Erythroblast (primary cell): ENCODE data around the gene PER1.
A peak's percentile ranks its signal among the peaks of the same experiment; 100 is the strongest.

Experiments
- DNase-seq, 2 experiments: peaks; one replicate each; lab custom pipeline; 2025; lab: John Stamatoyannopoulos, UW
- GATA1 ChIP-seq: IDR thresholded peaks from 2 replicates; pipeline ENCODE4 v1.6.1; 2011; ENCODE audit warnings: low read depth, mild to moderate bottlenecking, control low read depth, low read length, moderate library complexity
- POLR2A ChIP-seq: IDR thresholded peaks from 2 replicates; pipeline ENCODE4 v1.6.1; 2011; ENCODE audit warnings: mild to moderate bottlenecking, low read length

Gene PER1

GRCh38 chr17:8153031-8153451, 837 bp upstream of the PER1 start:
- no peak for TF ChIP-seq POLR2A
- no peak for TF ChIP-seq GATA1
- no peak for DNase-seq

DNA sequence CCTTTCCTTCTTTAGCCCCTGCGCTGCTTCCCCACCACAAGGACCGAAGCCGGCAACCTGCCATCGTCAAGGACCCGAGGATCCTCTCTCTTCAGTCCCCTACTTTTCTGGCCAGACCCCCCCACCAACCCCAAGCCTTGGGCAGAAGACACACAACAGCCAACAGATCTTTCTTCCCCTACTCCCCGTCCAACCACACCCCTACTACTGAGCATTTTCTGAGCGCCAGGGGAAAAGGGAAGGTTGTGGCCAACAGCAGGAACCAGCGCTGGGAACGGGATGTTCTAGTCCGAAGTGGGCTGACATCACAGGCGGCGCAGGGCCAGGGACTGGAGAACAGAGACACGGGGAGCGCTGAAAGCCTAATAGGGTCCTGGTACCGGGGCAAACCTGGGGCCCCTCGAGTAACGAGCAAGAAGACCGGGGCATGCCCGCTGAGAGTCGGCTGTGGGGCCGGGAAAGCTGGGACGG, 528 bp downstream of the PER1 start:
- DNase-seq, result peak; percentile 49 to 67
- TF ChIP-seq GATA1 (no peak), POLR2A (no peak)

DNA sequence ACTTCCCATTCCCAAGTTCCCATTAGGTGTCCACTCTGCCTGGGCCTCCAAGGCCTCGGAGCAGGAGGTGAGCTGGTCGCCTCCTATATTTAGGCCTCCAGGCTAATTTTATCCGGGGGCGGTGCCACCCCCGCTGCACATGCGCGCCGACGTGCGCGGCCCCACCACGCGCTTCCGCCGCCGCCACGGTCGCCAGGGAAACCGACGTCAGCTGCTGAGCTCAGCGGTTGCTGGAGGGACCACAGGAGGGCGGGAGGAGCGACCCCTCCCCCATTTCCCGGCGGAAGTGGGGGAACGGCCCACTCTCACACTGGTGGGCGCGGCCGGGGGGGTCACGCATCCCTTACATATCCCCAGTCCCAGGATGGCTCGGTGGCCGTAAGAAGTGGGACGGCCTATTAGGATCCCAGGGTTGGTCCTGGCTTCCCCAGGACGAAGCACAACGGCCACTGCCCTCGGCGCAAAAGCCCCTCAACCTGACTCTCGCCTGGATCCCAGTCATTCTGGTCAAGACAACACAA, 1.0 kb downstream of the PER1 start:
- peak; percentile 82 to 87 for DNase-seq
- TF ChIP-seq GATA1, result no peak
- no peak for TF ChIP-seq POLR2A

DNA sequence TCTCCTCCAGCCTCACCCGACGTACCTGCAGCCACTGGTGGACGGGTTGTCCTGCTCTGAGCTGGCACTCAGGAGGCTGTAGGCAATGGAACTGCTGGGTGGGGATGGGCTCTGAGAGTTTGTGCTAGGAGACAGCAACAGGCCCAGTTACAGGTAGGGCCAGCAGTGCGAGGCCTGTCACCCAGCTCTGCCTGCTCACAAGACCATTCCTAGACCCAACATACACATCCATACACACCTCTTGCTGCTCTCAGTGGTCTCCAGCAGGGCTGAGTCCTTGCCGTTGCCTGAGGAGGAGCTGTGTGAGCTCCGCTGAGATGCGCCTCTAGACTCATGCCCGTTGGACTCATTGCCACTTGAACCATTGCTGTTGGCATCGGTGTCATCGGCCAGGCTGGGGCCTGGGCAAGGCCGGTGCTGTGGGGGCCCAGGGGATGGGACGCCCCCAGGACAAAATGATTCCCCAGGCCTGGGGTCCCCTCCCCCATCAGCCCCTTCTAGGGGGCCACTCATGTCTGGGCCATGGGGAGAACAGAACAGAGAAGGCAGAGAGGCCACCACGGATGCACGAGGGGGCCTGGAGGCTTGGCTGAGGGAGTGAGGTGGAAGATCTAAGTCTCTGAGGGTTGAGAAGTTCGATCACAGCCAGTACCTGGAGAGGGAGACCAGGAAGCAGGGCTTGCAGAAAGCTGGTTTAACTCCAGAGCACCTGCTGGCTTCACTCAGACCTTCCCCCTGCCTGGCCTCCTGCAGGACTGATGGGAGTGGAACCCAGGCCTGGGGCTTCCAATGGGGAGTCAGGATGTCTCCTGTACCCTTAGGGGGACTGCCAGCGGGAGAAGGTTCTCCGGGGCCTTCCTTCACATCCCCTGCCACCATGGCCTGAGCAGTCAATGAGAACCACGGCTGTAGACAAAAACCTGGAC, 1.7 kb downstream of the PER1 start:
- no peak for DNase-seq

DNA sequence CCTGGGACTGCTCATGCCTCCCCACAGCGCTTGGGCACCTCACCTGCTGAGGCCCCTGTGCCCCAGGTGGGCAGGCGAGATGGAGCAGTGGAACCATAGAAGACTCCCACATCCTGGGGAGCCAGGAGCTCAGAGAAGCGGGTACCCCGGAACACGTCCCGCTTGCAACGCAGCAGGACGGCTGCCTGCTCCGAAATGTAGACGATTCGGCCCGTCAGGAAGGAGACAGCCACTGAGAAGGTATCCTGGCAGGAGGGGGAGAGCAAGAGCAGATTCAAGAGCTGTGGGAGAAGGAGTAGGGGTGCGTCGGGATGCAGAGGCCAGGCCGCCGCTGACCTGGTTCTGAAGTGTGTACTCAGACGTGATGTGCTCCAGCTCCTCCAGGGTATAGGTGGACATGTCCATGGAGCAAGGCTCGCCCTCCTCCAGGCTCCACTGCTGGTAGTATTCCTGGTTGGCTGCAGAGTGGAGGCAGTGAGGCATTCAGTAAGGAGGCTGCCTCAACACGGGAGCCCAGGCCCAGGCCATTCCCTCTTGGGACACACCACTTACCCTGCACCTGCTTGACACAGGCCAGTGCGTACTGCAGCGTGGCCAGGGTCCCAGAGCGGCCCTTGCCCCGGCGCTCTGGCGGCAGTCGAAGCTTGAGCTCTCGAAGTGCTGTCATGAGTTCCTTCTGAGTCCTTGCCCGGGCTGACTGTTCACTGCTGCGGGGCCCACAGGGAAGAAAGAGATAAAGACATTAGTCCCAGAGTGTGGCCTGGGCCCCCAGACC, 2.6 kb downstream of the PER1 start:
- DNase-seq, result no peak
- TF ChIP-seq POLR2A (peak; percentile 38), GATA1 (no peak)

More for the DNA sequence above, 1.7 kb downstream of the PER1 start:
- TF ChIP-seq POLR2A, result peak; percentile 39
- no peak for TF ChIP-seq GATA1

- DNase-seq, result no peak
- TF ChIP-seq GATA1, result no peak
- no peak for TF ChIP-seq POLR2A
Measured at GRCh38 chr17:8148560-8148959, 3.6 kb downstream of the PER1 start.

GRCh38 chr17:8147805-8148404, 4.3 kb downstream of the PER1 start:
- TF ChIP-seq POLR2A (peak; percentile 30), GATA1 (no peak)
- no peak for DNase-seq

- no peak for TF ChIP-seq GATA1
- no peak for TF ChIP-seq POLR2A
Measured at GRCh38 chr17:8147141-8147804, 4.9 kb downstream of the PER1 start.

GRCh38 chr17:8146381-8147140, 5.6 kb downstream of the PER1 start:
- no peak for DNase-seq
- no peak for TF ChIP-seq POLR2A
- TF ChIP-seq GATA1, result no peak

More at GRCh38 chr17:8147141-8147804, 4.9 kb downstream of the PER1 start:
- DNase-seq, result no peak

DNA sequence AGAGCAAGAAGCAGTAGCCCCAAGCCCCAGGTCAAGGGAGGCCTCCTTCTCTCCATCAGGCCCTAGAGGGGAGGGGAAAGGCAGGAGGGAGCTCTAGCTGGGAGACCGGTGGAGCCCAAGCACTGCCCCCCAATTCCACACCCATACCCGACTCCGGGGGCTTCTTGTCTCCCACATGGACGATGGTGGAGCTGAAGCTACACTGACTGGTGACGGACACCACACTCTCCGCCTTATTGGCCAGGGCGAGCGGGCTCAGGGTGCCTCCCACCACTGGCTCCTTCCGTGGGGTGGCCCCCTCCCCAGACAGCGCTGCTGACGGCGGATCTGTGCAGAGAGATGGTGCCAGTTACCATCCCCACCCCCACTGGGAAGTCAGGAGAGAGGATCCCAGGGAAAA, 6.4 kb downstream of the PER1 start:
- DNase-seq, result no peak
- no peak for TF ChIP-seq POLR2A
- TF ChIP-seq GATA1, result no peak

DNA sequence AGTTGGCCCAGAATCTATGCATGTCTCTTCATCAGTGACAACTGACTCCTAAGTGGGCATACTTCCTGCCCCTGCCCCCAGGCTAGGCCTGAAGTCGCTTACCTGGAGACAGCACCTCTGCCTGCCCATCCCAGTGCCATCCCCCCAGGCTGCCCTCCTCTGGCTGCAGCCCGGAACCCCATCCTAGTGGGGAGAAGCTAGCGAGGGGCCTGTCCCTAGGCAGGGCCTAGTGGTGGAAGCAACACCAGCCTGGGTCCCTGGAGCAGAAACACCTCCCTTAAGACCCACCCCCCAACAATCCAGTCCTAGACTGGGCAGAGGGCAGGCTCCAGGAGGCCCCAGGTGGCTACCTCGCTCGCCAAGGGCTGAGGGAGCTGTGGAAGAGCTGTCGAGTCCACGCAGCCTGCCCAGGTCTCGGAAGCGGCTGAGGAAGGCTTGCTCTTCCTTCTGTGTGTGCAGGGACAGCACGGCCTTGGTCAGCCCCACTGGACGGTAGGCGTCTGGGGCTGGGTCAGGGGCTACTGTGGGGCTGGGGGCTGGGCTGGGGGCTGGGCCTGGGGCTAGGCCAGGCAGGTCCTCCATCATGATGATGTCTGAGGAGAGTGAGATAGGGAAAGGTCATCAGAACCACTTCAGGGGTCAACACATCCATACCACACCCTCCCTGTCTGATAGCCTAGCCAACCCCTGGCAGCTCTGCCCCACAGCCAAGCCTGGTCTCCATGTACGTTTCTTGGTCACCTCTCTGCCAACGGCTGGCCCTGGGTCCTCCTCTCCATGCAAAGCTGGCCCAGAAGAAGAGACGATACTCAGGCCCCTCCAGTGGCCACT, 7.6 kb downstream of the PER1 start:
- no peak for DNase-seq
- no peak for TF ChIP-seq GATA1
- TF ChIP-seq POLR2A, result peak; percentile 44
